ENCODE data around the gene ANO1. TPM values are rescaled to one million over a fixed set of nuclear protein-coding genes. Genes with fewer than 3 reads are reported as not detected.

Gene ANO1
- polyA plus RNA-seq, 1 of the 3 experiments (the other 2 are of a cell fraction), result not detected

DNA sequence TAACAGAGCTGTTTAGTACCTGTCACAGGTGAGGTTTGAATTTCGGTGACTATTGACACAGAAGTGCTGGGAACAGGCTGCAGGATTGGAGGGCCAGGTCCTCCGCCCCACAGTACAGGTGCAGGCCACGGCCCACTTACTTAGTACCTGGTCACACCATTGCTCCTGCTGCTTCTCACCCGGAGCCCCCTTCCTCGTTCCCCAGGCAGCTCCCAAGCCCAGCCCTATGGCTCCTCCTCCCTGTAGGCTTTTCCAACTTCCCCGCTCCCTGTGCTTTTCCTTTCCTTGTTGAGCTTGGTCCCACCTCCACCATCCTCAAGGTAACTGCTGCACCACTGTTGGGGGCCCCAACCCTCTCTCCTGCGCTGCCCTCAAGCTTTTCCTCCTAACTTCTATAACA lies 27.9 kb upstream of the ANO1 start:
- TF ChIP-seq ELF1 (IDR thresholded peaks at IDR 0.05), result no peak
- no peak for TF ChIP-seq GABPA (IDR thresholded peaks at IDR 0.05; ENCODE audit: low read depth)
- TF ChIP-seq, protein P1, sequence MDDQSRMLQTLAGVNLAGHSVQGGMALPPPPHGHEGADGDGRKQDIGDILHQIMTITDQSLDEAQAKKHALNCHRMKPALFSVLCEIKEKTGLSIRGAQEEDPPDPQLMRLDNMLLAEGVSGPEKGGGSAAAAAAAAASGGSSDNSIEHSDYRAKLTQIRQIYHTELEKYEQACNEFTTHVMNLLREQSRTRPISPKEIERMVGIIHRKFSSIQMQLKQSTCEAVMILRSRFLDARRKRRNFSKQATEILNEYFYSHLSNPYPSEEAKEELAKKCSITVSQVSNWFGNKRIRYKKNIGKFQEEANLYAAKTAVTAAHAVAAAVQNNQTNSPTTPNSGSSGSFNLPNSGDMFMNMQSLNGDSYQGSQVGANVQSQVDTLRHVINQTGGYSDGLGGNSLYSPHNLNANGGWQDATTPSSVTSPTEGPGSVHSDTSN (IDR thresholded peaks at IDR 0.05), result no peak
- H3K4me1 ChIP-seq (ENCODE audit: control insufficient read depth in 1 of 2, insufficient read depth in 2 of 2, low read depth in 1 of 2, low read length in 1 of 2), result no peaks in the 10 kb centered on the region; a peak in 1 of 4 replicates
- no peak overlapping the region for H3K4me2 ChIP-seq
- H3F3A ChIP-seq (replicated peaks; ENCODE audit: insufficient read depth), result no peaks in the 10 kb centered on the region
- no peak overlapping the region for H3K4me3 ChIP-seq (ENCODE audit: low read depth in 2 of 2, low read length in 1 of 2)
- WGBS (ENCODE audit: low lambda C conversion rate), result 12% methylated on average over 7 of the region's 7 CpGs
- peaks cover 3% of the 10 kb centered on the region; the same call in 1 of the 2 replicates for H3K9me3 ChIP-seq
- H3K79me2 ChIP-seq (ENCODE audit: insufficient read depth), result no peaks in the 10 kb centered on the region
- H3K9me2 ChIP-seq, result no peaks in the 10 kb centered on the region
- no peak overlapping the region for H2AFZ ChIP-seq (ENCODE audit: low read depth)
- POLR2A ChIA-PET, result no interaction called here
- H3K27ac ChIP-seq (ENCODE audit: low read depth in 2 of 2, low read length in 1 of 2), result no peak overlapping the region
- DNase-seq, result no peak
- peaks cover 10% of the 10 kb centered on the region; the same call in 1 of the 2 replicates for H3K27me3 ChIP-seq (ENCODE audit: insufficient read depth)
- CTCF ChIA-PET, result interaction anchor here (1.3 to 1.6 kb wide), 2 partner anchors 9 to 11 kb away, joined by 3 to 5 read pairs; no protein-coding TSS in a partner anchor
- no peak overlapping the region for H3K9ac ChIP-seq
- H4K20me1 ChIP-seq (ENCODE audit: insufficient read depth), result no peaks in the 10 kb centered on the region
- no peaks in the 10 kb centered on the region for H3K36me3 ChIP-seq (replicated peaks in 1 of 2; ENCODE audit: control insufficient read depth in 1 of 2, insufficient read depth in 2 of 2, low read length in 1 of 2)

GRCh38 chr11:70054004-70054403 lies 24.1 kb upstream of the ANO1 start:
- H3K79me2 ChIP-seq (ENCODE audit: insufficient read depth), result no peaks in the 10 kb centered on the region
- H3K4me2 ChIP-seq, result no peak overlapping the region
- TF ChIP-seq, protein P1 (IDR thresholded peaks at IDR 0.05), result no peak
- no peak for TF ChIP-seq MXI1 (IDR thresholded peaks at IDR 0.05; ENCODE audit: low read depth, low read length)
- no peak for TF ChIP-seq IRF3 (IDR thresholded peaks at IDR 0.05; ENCODE audit: low read depth, low read length)
- no peak for TF ChIP-seq SMC3 (IDR thresholded peaks at IDR 0.05; ENCODE audit: low read depth, low read length)
- no peak for TF ChIP-seq SIN3A (IDR thresholded peaks at IDR 0.05; ENCODE audit: borderline replicate concordance, low read depth, low read length)
- TF ChIP-seq USF2 (IDR thresholded peaks at IDR 0.05; ENCODE audit: borderline replicate concordance, low read depth, low read length), result no peak
- no peak for TF ChIP-seq TEAD4 (IDR thresholded peaks at IDR 0.05; ENCODE audit: borderline replicate concordance, insufficient read depth)
- TF ChIP-seq TCF12 (IDR thresholded peaks at IDR 0.05), result no peak
- no peak for TF ChIP-seq EZH2phosphoT487 (IDR thresholded peaks at IDR 0.05; ENCODE audit: borderline replicate concordance, low read depth)
- peaks cover 3% of the 10 kb centered on the region for H3K9me3 ChIP-seq
- H4K20me1 ChIP-seq (ENCODE audit: insufficient read depth), result no peaks in the 10 kb centered on the region
- peaks cover 10% of the 10 kb centered on the region; the same call in 1 of the 2 replicates for H3K27me3 ChIP-seq (ENCODE audit: insufficient read depth)
- no peak overlapping the region for H3K27ac ChIP-seq (ENCODE audit: low read depth in 2 of 2, low read length in 1 of 2)
- no peaks in the 10 kb centered on the region for H3K4me1 ChIP-seq (ENCODE audit: control insufficient read depth in 1 of 2, insufficient read depth in 2 of 2, low read depth in 1 of 2, low read length in 1 of 2)
- no peaks in the 10 kb centered on the region for H3K36me3 ChIP-seq (replicated peaks in 1 of 2; ENCODE audit: control insufficient read depth in 1 of 2, insufficient read depth in 2 of 2, low read length in 1 of 2)
- ChIA-PET POLR2A (no interaction called here), CTCF (interaction anchor here (0.5 to 1.2 kb wide), 4 partner anchors 9 to 240 kb away, joined by 3 to 4 read pairs (median 4); no protein-coding TSS in a partner anchor)
- no peak overlapping the region for H3K9ac ChIP-seq
- WGBS (ENCODE audit: low lambda C conversion rate), result 23% methylated on average over 3 of the region's 3 CpGs
- no peak overlapping the region for H3K4me3 ChIP-seq (ENCODE audit: low read depth in 2 of 2, low read length in 1 of 2)
- H3F3A ChIP-seq (replicated peaks; ENCODE audit: insufficient read depth), result no peaks in the 10 kb centered on the region
- H3K9me2 ChIP-seq, result no peaks in the 10 kb centered on the region
- H2AFZ ChIP-seq (ENCODE audit: low read depth), result no peak overlapping the region
- DNase-seq, result no peak
